K562 (cell line): ENCODE measurements around the gene OR6C76. TPM values are rescaled to one million over a fixed set of nuclear protein-coding genes. Genes with fewer than 3 reads are reported as not detected.

ENCODE experiments used
- ATAC-seq: fragments of 200-7000 bp; cut with Tn5 transposase; 3 replicates; pipeline ENCODE4 v1.9.1; 2020; ENCODE audit warnings: moderate library complexity
- BruUV-seq: library from RNA; stranded (reverse); fragments of 400-500 nt; replicated peaks from 2 replicates; lab custom pipeline; 2021; lab: Mats Ljungman, UMichigan
- CTCF ChIA-PET: fragments of 300-600 bp; formaldehyde crosslinking; extraction: SDS; loops from one replicate; lab custom pipeline; 2021; ENCODE audit warnings: low intra/inter-chr PET ratio; lab: Yijun Ruan, JAX
- POLR2A ChIA-PET: fragments of 300-600, 350-650 bp; sonication (Branson Sonifier 250); formaldehyde crosslinking; extraction: SDS; loops from one replicate; lab custom pipeline; 2021; ENCODE audit warnings: antibody characterized with exemption, inconsistent platforms; lab: Yijun Ruan, JAX
- DNase-seq, 4 experiments: peaks; one replicate each; pipeline versions ENCODE4 v3.0.0 to v3.0.0-alpha.2; 2011 to 2018; ENCODE audit warnings: low spot score in 3 of 4, mixed read lengths in 3 of 4; ENCODE audit errors: extremely low read depth in 1 of 4
- FAIRE-seq: peaks from 2 replicates; lab custom pipeline; 2011; peaks lifted over from hg19 to GRCh38; lab: Jason Lieb, UNC
- H2AFZ ChIP-seq: 2 replicates; pipeline ENCODE4 v1.6.0; 2011; ENCODE audit warnings: low read depth, low read length, control low read depth, inconsistent platforms
- H3K27ac ChIP-seq: fragments of 200-600 bp; 3 replicates; pipeline ENCODE4 v1.8.0; 2011; ENCODE audit warnings: low read depth, mild to moderate bottlenecking, control low read depth, inconsistent platforms, low read length, moderate library complexity, mixed read lengths; ENCODE audit errors: extremely low read depth
- H3K27me3 ChIP-seq, 2 experiments: fragments of 300-600 bp in 1 of 2; 2 replicates in 1 of 2; 3 replicates in 1 of 2; pipeline versions ENCODE4 v1.6.0 to v1.8.0; 2011; ENCODE audit warnings: inconsistent platforms in 2 of 2, low read length in 2 of 2, mild to moderate bottlenecking in 1 of 2, mixed read lengths in 1 of 2, moderate library complexity in 1 of 2; ENCODE audit not compliant: control insufficient read depth in 2 of 2, insufficient read depth in 2 of 2
- H3K36me3 ChIP-seq: fragments of 300-600 bp; 3 replicates; pipeline ENCODE4 v1.8.0; 2011; ENCODE audit warnings: mild to moderate bottlenecking, low read length, inconsistent platforms; ENCODE audit not compliant: control insufficient read depth, insufficient read depth
- H3K4me1 ChIP-seq, 2 experiments: fragments of 200-600 bp in 1 of 2; replicated peaks in 1 of 2; 2 replicates in 1 of 2; 3 replicates in 1 of 2; pipeline versions ENCODE4 v1.5.1 to v1.8.0; 2011; ENCODE audit warnings: inconsistent platforms in 2 of 2, low read length in 2 of 2, mild to moderate bottlenecking in 1 of 2, mixed read lengths in 1 of 2, moderate library complexity in 1 of 2; ENCODE audit not compliant: control insufficient read depth in 2 of 2, insufficient read depth in 2 of 2
- H3K4me2 ChIP-seq: 2 replicates; pipeline ENCODE4 v1.6.1; 2011; ENCODE audit warnings: low read length, control low read depth, inconsistent platforms, mixed read lengths; ENCODE audit not compliant: insufficient read depth
- H3K4me3 ChIP-seq: fragments of 200-600 bp; sonication (generic), shearing (Covaris generic); 2 replicates; pipeline ENCODE4 v1.5.1; 2016; ENCODE audit warnings: control low read depth, inconsistent platforms
- H3K79me2 ChIP-seq: fragments of 200-600 bp; 3 replicates; pipeline ENCODE4 v1.8.0; 2011; ENCODE audit warnings: low read length, inconsistent platforms; ENCODE audit not compliant: control insufficient read depth, insufficient read depth
- H3K9ac ChIP-seq, 2 experiments: 2 replicates each; pipeline versions ENCODE4 v1.6.0 to v1.6.1; 2011; ENCODE audit warnings: low read depth in 2 of 2, low read length in 2 of 2, control low read depth in 1 of 2, inconsistent platforms in 1 of 2, mild to moderate bottlenecking in 1 of 2, mixed read lengths in 1 of 2; ENCODE audit not compliant: insufficient read depth in 1 of 2
- H3K9me1 ChIP-seq: one replicate; pipeline ENCODE4 v1.6.0; 2011; ENCODE audit warnings: inconsistent platforms, mild to moderate bottlenecking, low read length, moderate library complexity; ENCODE audit not compliant: control insufficient read depth, insufficient read depth
- H3K9me3 ChIP-seq: replicated peaks from 2 replicates; pipeline ENCODE4 v1.5.1; 2011; ENCODE audit warnings: low read depth, low read length, inconsistent platforms; ENCODE audit not compliant: control insufficient read depth, insufficient read depth
- H4K20me1 ChIP-seq: replicated peaks from 2 replicates; pipeline ENCODE4 v1.6.1; 2011; ENCODE audit warnings: low read length, inconsistent platforms, mixed read lengths; ENCODE audit not compliant: control insufficient read depth, insufficient read depth
- ATF3 ChIP-seq, 2 experiments: fragments of 450-650 bp in 1 of 2; sonication (generic) in 1 of 2; formaldehyde crosslinking in 1 of 2; IDR thresholded peaks in 1 of 2; conservative IDR thresholded peaks in 1 of 2; 2 replicates each; pipeline versions ENCODE4 v1.6.1 to v1.8.1; 2016 to 2023; ENCODE audit warnings: mild to moderate bottlenecking in 2 of 2, moderate library complexity in 2 of 2, inconsistent platforms in 1 of 2, missing genetic modification reagents in 1 of 2
- CEBPG ChIP-seq, 3 experiments: fragments of 200-800 bp in 1 of 3; sonication (Bioruptor generic) in 1 of 3; sonication (generic) in 1 of 3; formaldehyde crosslinking in 1 of 3; IDR thresholded peaks in 2 of 3; conservative IDR thresholded peaks in 1 of 3; 2 replicates each; pipeline versions ENCODE4 v1.6.1 to v1.8.0; 2016 to 2022; ENCODE audit warnings: missing compliant biosample characterization in 2 of 3, missing genetic modification characterization in 2 of 3, mild to moderate bottlenecking in 1 of 3, missing genetic modification reagents in 1 of 3
- DLX4 ChIP-seq: fragments of 250-450 bp; sonication (Bioruptor Pico); IDR thresholded peaks from 2 replicates; pipeline ENCODE4 v1.6.1; 2021; ENCODE audit warnings: mild to moderate bottlenecking
- ETS1 ChIP-seq: conservative IDR thresholded peaks from 2 replicates; pipeline ENCODE4 v1.6.1; 2011; ENCODE audit warnings: low read depth, mild to moderate bottlenecking, low read length; ENCODE audit not compliant: control insufficient read depth
- SRF ChIP-seq, 2 experiments: fragments of 250-450, 450-650 bp in 1 of 2; sonication (Bioruptor Pico) in 1 of 2; sonication (generic) in 1 of 2; formaldehyde crosslinking; IDR thresholded peaks; 2 replicates each; pipeline versions ENCODE4 v1.5.0 to v1.5.1; 2020 to 2022; ENCODE audit warnings: mild to moderate bottlenecking in 1 of 2, missing genetic modification reagents in 1 of 2
- WGBS: fragments of 100-300 bp; shearing (Covaris generic); methylation state at CpG from one replicate; pipeline ENCODE4 v1.1.6; 2016; ENCODE audit warnings: low coverage, mixed read lengths; ENCODE audit not compliant: insufficient coverage; ENCODE audit errors: missing lambda C conversion rate; 5-methylcytosine and 5-hydroxymethylcytosine counted together
- in situ Hi-C: fragments of 300-500 bp; cut with MboI; formaldehyde crosslinking; loops from 4 replicates; pipeline ENCODE4 v1.15.0; 2018; ENCODE audit warnings: inconsistent platforms, mixed read lengths
- intact Hi-C: fragments of 100-400 bp; cut with micrococcal nuclease; formaldehyde crosslinking; loops from 2 replicates; pipeline ENCODE4 v1.14.2; 2022
- polyA plus RNA-seq, 8 experiments: library from polyadenylated mRNA; depleted of rRNA in 4 of 8; stranded (reverse) in 5 of 8; unstranded in 3 of 8; fragments of >200 nt; fragmentation: Nextera tagmentation in 2 of 8; fragmentation: Illumina TruSeq in 1 of 8; extraction: Ambion mirVana in 2 of 8; extraction: Trizol in 1 of 8; gene quantifications; 2 replicates each; pipeline versions ENCODE4 v1.2.1 to v1.2.3, GENCODE V29; 2011 to 2014; ENCODE audit warnings: inconsistent platforms in 1 of 8, missing spikeins in 1 of 8
- total RNA-seq, 7 experiments: library from RNA; depleted of rRNA in 6 of 7; stranded (reverse); fragments of >200 nt in 6 of 7; fragmentation: Illumina TruSeq in 2 of 7; extraction: Trizol in 2 of 7; gene quantifications; 2 replicates each; pipeline versions ENCODE4 v1.2.1 to v1.2.3, GENCODE V29; 2011 to 2021; ENCODE audit warnings: low replicate concordance in 1 of 7

The OR6C76 gene
- total and polyA plus RNA-seq, 9 of the 15 experiments (the other 6 are each of a cell fraction or from before 2014, with no cell fraction given) = not detected

- no peak for TF ChIP-seq SRF (CRISPR knock-in tag; IDR thresholded peaks at IDR 0.05)
- TF ChIP-seq ETS1 = no peak
Measured at GRCh38 chr12:55467836-55468235, 41.8 kb downstream of the OR6C76 start (continued).

- FAIRE-seq = no peak
- WGBS = 3% methylated on average over 2 of the region's 2 CpGs
- peak; percentile 32; the same call in 1 of the 2 replicates for TF ChIP-seq ATF3 (IDR thresholded peaks at IDR 0.05)
- TF ChIP-seq ATF3 (CRISPR knock-in tag; conservative IDR thresholded peaks at IDR 0.05) = no peak
- TF ChIP-seq CEBPG (CRISPR knock-in tag; IDR thresholded peaks at IDR 0.05) = no peak
- TF ChIP-seq CEBPG (tag; conservative IDR thresholded peaks at IDR 0.05 in 1 of 2, IDR thresholded peaks at IDR 0.05 in 1 of 2) = peak in 1 of 2 experiments; percentile 47; a peak in 1 of 4 replicates
- TF ChIP-seq DLX4 (CRISPR knock-in tag) = no peak
Measured at GRCh38 chr12:55469291-55469690, 43.2 kb downstream of the OR6C76 start.

More at GRCh38 chr12:55469291-55469690, 43.2 kb downstream of the OR6C76 start:
- ChIA-PET POLR2A (interaction anchor here (1.4 kb wide), 1 partner anchor 9 kb away, joined by 5 read pairs; no protein-coding TSS in a partner anchor), CTCF (no interaction called here)
- no peak overlapping the region for H3K4me3 ChIP-seq
- H3K9me3 ChIP-seq = no peaks in the 10 kb centered on the region
- no peaks in the 10 kb centered on the region for H3K79me2 ChIP-seq
- H3K9me1 ChIP-seq = no peaks in the 10 kb centered on the region
- H3K4me2 ChIP-seq = no peak overlapping the region
- ATAC-seq = no peak
- H2AFZ ChIP-seq = no peak overlapping the region
- no peak for DNase-seq
- H3K36me3 ChIP-seq = no peaks in the 10 kb centered on the region
- no peak overlapping the region for H3K9ac ChIP-seq
- no peaks in the 10 kb centered on the region; a peak in 1 of 5 replicates for H3K27me3 ChIP-seq
- BruUV-seq = no TSS peak
- no peaks in the 10 kb centered on the region for H3K4me1 ChIP-seq
- no peaks in the 10 kb centered on the region for H4K20me1 ChIP-seq
- intact Hi-C loops (no loop called here), in situ Hi-C loops (no loop called here)
- no peak overlapping the region for H3K27ac ChIP-seq
